HG03378 (cell line): ENCODE measurements around the gene ROGDI.

Source experiments
- ATAC-seq: cut with Tn5 transposase; IDR thresholded peaks from one replicate; pipeline ENCODE4 v1.9.1; 2021; ENCODE audit warnings: mild to moderate bottlenecking, moderate library complexity; ENCODE audit not compliant: unreplicated experiment

ROGDI gene

GRCh38 chr16:4814046-4814445 is 11.6 kb upstream of the ROGDI start:
- ATAC-seq: no peak

GRCh38 chr16:4813251-4814003 is 11.0 kb upstream of the ROGDI start:
- ATAC-seq: no peak

- no peak for ATAC-seq
These were observed 9.3 kb upstream of the ROGDI start for GRCh38 chr16:4811773-4812172.

GRCh38 chr16:4811242-4811641 is 8.8 kb upstream of the ROGDI start:
- ATAC-seq: no peak

- ATAC-seq: no peak
These were observed 3.8 kb upstream of the ROGDI start for GRCh38 chr16:4806280-4806679.

- ATAC-seq: no peak
These were observed 2.8 kb upstream of the ROGDI start for GRCh38 chr16:4805231-4805630.

- ATAC-seq: no peak
These were observed 1.7 kb upstream of the ROGDI start for GRCh38 chr16:4803898-4804762.

- no peak for ATAC-seq
These were observed 990 bp upstream of the ROGDI start for GRCh38 chr16:4803401-4803844.

GRCh38 chr16:4802659-4803287 is 340 bp upstream of the ROGDI start:
- peak; percentile 89 for ATAC-seq

- ATAC-seq: no peak
These were observed 1.1 kb downstream of the ROGDI start for GRCh38 chr16:4801051-4801961.

GRCh38 chr16:4800290-4801041 is 2.0 kb downstream of the ROGDI start:
- ATAC-seq: no peak

GRCh38 chr16:4799171-4799855 is 3.1 kb downstream of the ROGDI start:
- ATAC-seq: no peak

GRCh38 chr16:4798456-4798855 is 4.0 kb downstream of the ROGDI start:
- no peak for ATAC-seq

- ATAC-seq: no peak
These were observed 4.6 kb downstream of the ROGDI start for GRCh38 chr16:4797805-4798252.

GRCh38 chr16:4796982-4797804 is 5.2 kb downstream of the ROGDI start:
- no peak for ATAC-seq

- ATAC-seq: no peak
These were observed 6.4 kb downstream of the ROGDI start for GRCh38 chr16:4795828-4796572.

- ATAC-seq: no peak
These were observed 7.1 kb downstream of the ROGDI start, which contains the start of gene SMIM22 for GRCh38 chr16:4795181-4795827. Gene SMIM22 (plus strand): TSS chr16:4795369. CDS start chr16:4795735, 366 bp downstream.
